ENCODE data around the gene GIPC3. TPM values are rescaled to one million over a fixed set of nuclear protein-coding genes. Genes with fewer than 3 reads are reported as not detected.

The GIPC3 gene
- total RNA-seq, 3 donors from 2014 or later (not counting 1 experiment from before 2014, with no cell fraction given) = 0.28 to 0.66 (median 0.56) TPM

DNA sequence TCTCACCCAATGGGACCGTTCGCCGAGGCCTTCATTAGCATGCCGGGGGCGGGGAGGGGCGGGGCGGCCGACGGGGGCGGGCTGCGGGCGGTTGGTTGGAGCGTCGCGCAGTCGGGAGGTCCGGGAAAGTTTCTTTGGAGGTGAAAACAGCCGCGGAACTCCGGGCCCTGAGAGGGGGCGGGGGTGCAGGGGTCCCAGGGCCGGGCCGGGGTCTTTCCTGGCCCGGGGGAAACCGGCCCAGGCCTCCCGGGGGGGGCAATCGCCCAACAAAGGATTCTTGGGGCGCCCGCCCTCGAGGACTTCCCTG, 12.5 kb upstream of the GIPC3 start, which contains the start of gene HMG20B:
Gene HMG20B, plus strand, starts transcription at position 90 of the 307 bp plus-strand sequence. CDS start 366 bp downstream, outside the sequence.
- H3K4me3 ChIP-seq (ENCODE audit: low read length) = peak within 1 kb of the TSS; percentile 84

DNA sequence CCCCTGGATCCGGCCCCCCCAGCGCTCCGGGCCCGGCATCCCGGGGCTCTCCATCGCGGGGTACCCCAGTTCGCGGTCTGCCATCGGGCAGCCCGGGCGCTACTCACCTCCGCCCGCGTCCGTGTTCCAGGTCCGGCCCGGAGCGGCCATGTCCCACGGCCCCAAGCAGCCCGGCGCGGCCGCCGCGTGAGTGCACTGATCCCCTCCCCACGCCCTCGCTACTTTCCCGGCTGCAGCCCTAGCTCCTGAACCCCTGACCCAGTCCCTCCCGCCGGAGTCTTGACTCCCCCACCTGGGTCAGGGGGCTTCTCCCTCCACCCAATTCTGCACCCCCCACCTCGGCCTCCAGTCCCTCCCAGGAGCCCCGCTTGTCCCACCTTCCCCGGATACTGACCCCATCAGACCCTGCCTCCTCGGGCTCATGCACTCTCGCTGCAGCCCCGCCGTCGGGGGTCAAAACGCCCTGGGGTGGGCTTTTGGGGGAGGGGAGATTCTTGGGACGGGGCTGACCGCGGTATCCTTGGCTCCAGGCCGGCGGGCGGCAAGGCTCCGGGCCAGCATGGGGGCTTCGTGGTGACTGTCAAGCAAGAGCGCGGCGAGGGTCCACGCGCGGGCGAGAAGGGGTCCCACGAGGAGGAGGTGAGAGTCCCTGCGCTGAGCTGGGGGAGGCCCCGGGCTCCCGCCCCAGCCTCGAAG, 12.0 kb upstream of the GIPC3 start:
- Histone ChIP-seq H3K36me3 (ENCODE audit: control insufficient read depth, insufficient read depth, low read length) (no peaks in the 10 kb centered on the region), H3K27me3 (ENCODE audit: control insufficient read depth, insufficient read depth, low read length) (no peaks in the 10 kb centered on the region), H3K9me3 (ENCODE audit: control insufficient read depth, insufficient read depth, low read length) (no peaks in the 10 kb centered on the region), H3K4me1 (ENCODE audit: control insufficient read depth, insufficient read depth, low read length) (peaks cover 26% of the 10 kb centered on the region), H3K4me3 (ENCODE audit: low read length) (peak overlapping the region; percentile 84), H3K27ac (ENCODE audit: low read length) (peak overlapping the region; percentile 61)
- no peaks in the 10 kb centered on the region for H3K36me3 Mint-ChIP-seq
- intact Hi-C loops (cut with micrococcal nuclease) = loop anchor here (2.0 kb wide), 2 partner anchors 53 to 67 kb away; partner anchors contain the start of genes CACTIN and FZR1
- H3K27me3 Mint-ChIP-seq (ENCODE audit: low read depth in 2 of 2) = no peaks in the 10 kb centered on the region
- ATAC-seq = peak in 2 of 3 donors; percentile 1 to 6
- peak overlapping the region in 1 of 2 donors; percentile 85 for H3K27ac Mint-ChIP-seq
- DNase-seq = no peak
- peaks cover 7 to 25% of the 10 kb centered on the region in 2 donors for H3K4me1 Mint-ChIP-seq
- peak overlapping the region; percentile 87 for H3K4me3 Mint-ChIP-seq
- TF ChIP-seq, protein P1, sequence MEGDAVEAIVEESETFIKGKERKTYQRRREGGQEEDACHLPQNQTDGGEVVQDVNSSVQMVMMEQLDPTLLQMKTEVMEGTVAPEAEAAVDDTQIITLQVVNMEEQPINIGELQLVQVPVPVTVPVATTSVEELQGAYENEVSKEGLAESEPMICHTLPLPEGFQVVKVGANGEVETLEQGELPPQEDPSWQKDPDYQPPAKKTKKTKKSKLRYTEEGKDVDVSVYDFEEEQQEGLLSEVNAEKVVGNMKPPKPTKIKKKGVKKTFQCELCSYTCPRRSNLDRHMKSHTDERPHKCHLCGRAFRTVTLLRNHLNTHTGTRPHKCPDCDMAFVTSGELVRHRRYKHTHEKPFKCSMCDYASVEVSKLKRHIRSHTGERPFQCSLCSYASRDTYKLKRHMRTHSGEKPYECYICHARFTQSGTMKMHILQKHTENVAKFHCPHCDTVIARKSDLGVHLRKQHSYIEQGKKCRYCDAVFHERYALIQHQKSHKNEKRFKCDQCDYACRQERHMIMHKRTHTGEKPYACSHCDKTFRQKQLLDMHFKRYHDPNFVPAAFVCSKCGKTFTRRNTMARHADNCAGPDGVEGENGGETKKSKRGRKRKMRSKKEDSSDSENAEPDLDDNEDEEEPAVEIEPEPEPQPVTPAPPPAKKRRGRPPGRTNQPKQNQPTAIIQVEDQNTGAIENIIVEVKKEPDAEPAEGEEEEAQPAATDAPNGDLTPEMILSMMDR (IDR thresholded peaks at IDR 0.05) = no peak
- WGBS (ENCODE audit: insufficient coverage) = 1% methylated on average over 60 of the region's 60 CpGs
- H3K9me3 Mint-ChIP-seq = no peaks in the 10 kb centered on the region

More for the DNA sequence above, 12.5 kb upstream of the GIPC3 start, which contains the start of gene HMG20B:
- intact Hi-C loops (cut with micrococcal nuclease) = loop anchor here (1.0 to 2.0 kb wide), 3 partner anchors 15 to 66 kb away; partner anchors contain the start of genes CACTIN and FZR1
- Mint-ChIP-seq H3K36me3 (no peaks in the 10 kb centered on the region), H3K4me3 (peak within 1 kb of the TSS; percentile 88), H3K27me3 (ENCODE audit: low read depth in 2 of 2) (no peaks in the 10 kb centered on the region), H3K4me1 (peaks cover 7 to 25% of the 10 kb centered on the region in 2 donors), H3K27ac (peak within 1 kb of the TSS; percentile 61 to 85), H3K9me3 (no peaks in the 10 kb centered on the region)
- Histone ChIP-seq H3K27me3 (ENCODE audit: control insufficient read depth, insufficient read depth, low read length) (no peaks in the 10 kb centered on the region), H3K9me3 (ENCODE audit: control insufficient read depth, insufficient read depth, low read length) (no peaks in the 10 kb centered on the region), H3K36me3 (ENCODE audit: control insufficient read depth, insufficient read depth, low read length) (no peaks in the 10 kb centered on the region), H3K4me1 (ENCODE audit: control insufficient read depth, insufficient read depth, low read length) (peaks cover 26% of the 10 kb centered on the region), H3K27ac (ENCODE audit: low read length) (peak within 1 kb of the TSS; percentile 67)
- under 1% methylated on average over 30 of the region's 30 CpGs for WGBS (ENCODE audit: insufficient coverage)
- DNase-seq (no peak), ATAC-seq (peak in 2 of 3 donors; percentile 3 to 5)
- TF ChIP-seq, protein P1 (IDR thresholded peaks at IDR 0.05) = no peak

DNA sequence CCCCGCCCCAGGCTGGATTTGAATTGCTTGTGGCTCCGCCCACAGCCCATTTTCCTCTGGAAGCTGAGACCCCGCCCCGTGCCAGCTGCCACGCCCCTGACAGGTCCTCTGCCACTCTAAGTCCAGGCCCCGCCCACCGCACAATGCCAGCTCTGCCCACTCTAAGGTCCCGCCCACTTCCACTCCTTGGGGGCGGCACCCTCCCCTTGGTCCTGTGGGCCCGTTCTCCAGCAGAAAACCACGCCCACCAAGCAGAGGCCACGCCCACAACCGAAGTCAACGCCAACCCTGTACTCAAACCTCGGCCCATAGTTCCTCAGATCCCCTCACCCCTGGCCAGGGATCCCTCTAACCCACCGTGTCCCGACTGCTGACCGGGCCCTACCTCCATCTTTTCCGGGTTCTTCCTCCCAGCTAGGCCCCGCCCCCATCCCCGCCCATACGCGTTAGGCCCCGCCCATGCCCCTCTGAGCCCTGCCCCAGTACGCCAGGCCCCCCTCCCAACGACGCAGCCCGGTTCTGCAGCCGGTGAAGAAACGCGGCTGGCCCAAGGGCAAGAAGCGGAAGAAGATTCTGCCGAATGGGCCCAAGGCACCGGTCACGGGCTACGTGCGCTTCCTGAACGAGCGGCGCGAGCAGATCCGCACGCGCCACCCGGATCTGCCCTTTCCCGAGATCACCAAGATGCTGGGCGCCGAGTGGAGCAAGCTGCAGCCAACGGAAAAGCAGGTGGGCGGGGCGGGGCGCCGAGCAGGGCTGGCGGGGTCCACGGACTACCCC, 11.2 kb upstream of the GIPC3 start:
- peaks cover 26% of the 10 kb centered on the region for H3K4me1 ChIP-seq (ENCODE audit: control insufficient read depth, insufficient read depth, low read length)
- H3K27me3 ChIP-seq (ENCODE audit: control insufficient read depth, insufficient read depth, low read length) = no peaks in the 10 kb centered on the region
- H3K4me3 ChIP-seq (ENCODE audit: low read length) = peak overlapping the region; percentile 84
- ATAC-seq (peak; percentile 24 to 43 (median 30)), DNase-seq (peak; percentile 70 to 88)
- H3K4me1 Mint-ChIP-seq = peaks cover 7 to 25% of the 10 kb centered on the region in 2 donors
- intact Hi-C loops (cut with micrococcal nuclease) = loop anchor here (2.0 kb wide), 2 partner anchors 53 to 67 kb away; partner anchors contain the start of genes CACTIN and FZR1
- H3K4me3 Mint-ChIP-seq = peak overlapping the region; percentile 87
- peak overlapping the region in 1 of 2 donors; percentile 85 for H3K27ac Mint-ChIP-seq
- H3K27me3 Mint-ChIP-seq (ENCODE audit: low read depth in 2 of 2) = no peaks in the 10 kb centered on the region
- H3K36me3 Mint-ChIP-seq = no peaks in the 10 kb centered on the region
- TF ChIP-seq, protein P1 (IDR thresholded peaks at IDR 0.05) = no peak
- H3K27ac ChIP-seq (ENCODE audit: low read length) = no peak overlapping the region
- H3K9me3 ChIP-seq (ENCODE audit: control insufficient read depth, insufficient read depth, low read length) = no peaks in the 10 kb centered on the region
- whole genome bisulfite sequencing (ENCODE audit: insufficient coverage) = 69% methylated on average over 55 of the region's 55 CpGs
- no peaks in the 10 kb centered on the region for H3K9me3 Mint-ChIP-seq
- no peaks in the 10 kb centered on the region for H3K36me3 ChIP-seq (ENCODE audit: control insufficient read depth, insufficient read depth, low read length)
